ENCODE measurements around the gene TTBK1.

GRCh38 chr6:43293698-43294097 is 50.4 kb downstream of the TTBK1 start:
- no peak for TF ChIP-seq POLR2A (IDR thresholded peaks at IDR 0.05)
- TF ChIP-seq CTCF (IDR thresholded peaks at IDR 0.05) = no peak

Data from Peyer's patch (tissue), 4 donors.